ENCODE data around the gene NDFIP1. TPM values are rescaled to one million over a fixed set of nuclear protein-coding genes. Genes with fewer than 3 reads are reported as not detected.

The NDFIP1 gene
- total and polyA plus RNA-seq, 2 donors (not counting 1 experiment from before 2014, with no cell fraction given), result 55.8 to 67.4 TPM

- DNase-seq (ENCODE audit: low read depth in 2 of 2), result no peak
- H3K4me2 ChIP-seq (ENCODE audit: extremely low read depth, insufficient read depth, low read length), result no peak overlapping the region
- H2AFZ ChIP-seq (ENCODE audit: low read length), result no peak overlapping the region
- H3K9me3 ChIP-seq (ENCODE audit: control insufficient read depth, insufficient read depth, low read depth, low read length), result no peaks in the 10 kb centered on the region
- H3K27me3 ChIP-seq (ENCODE audit: control insufficient read depth, insufficient read depth, low read length), result peaks cover 10% of the 10 kb centered on the region
- no peak overlapping the region for H3K9ac ChIP-seq (ENCODE audit: insufficient read depth, low read length)
- H3K27ac ChIP-seq (ENCODE audit: insufficient read depth, low read length), result no peak overlapping the region
- H3K4me3 ChIP-seq (replicated peaks in 1 of 4; ENCODE audit: control extremely low read depth in 1 of 4, insufficient read depth in 1 of 4, low read depth in 3 of 4, low read length in 4 of 4), result no peak overlapping the region
- H4K20me1 ChIP-seq (ENCODE audit: control insufficient read depth, extremely low read depth, insufficient read depth, low read length), result no peaks in the 10 kb centered on the region
- TF ChIP-seq CTCF (conservative IDR thresholded peaks at IDR 0.05 in 1 of 2, IDR thresholded peaks at IDR 0.05 in 1 of 2; ENCODE audit: low read depth in 1 of 2, low read length in 2 of 2) (no peak), EZH2 (IDR thresholded peaks at IDR 0.05; ENCODE audit: low read length, missing control alignments) (no peak)
- H3K36me3 ChIP-seq (ENCODE audit: control insufficient read depth, insufficient read depth, low read length), result no peaks in the 10 kb centered on the region
- H3K4me1 ChIP-seq (ENCODE audit: control insufficient read depth, extremely low read depth, insufficient read depth, low read length), result no peaks in the 10 kb centered on the region
- no peaks in the 10 kb centered on the region for H3K79me2 ChIP-seq (ENCODE audit: control insufficient read depth, insufficient read depth, low read length)
These were observed 34.6 kb upstream of the NDFIP1 start for GRCh38 chr5:142074006-142074405.

GRCh38 chr5:142078221-142078620 lies 30.4 kb upstream of the NDFIP1 start:
- no peak overlapping the region for H3K27ac ChIP-seq (ENCODE audit: insufficient read depth, low read length)
- H3K4me2 ChIP-seq (ENCODE audit: extremely low read depth, insufficient read depth, low read length), result no peak overlapping the region
- no peak overlapping the region for H3K9ac ChIP-seq (ENCODE audit: insufficient read depth, low read length)
- no peak overlapping the region for H2AFZ ChIP-seq (ENCODE audit: low read length)
- TF ChIP-seq EZH2 (IDR thresholded peaks at IDR 0.05; ENCODE audit: low read length, missing control alignments), result no peak
- TF ChIP-seq CTCF (conservative IDR thresholded peaks at IDR 0.05 in 1 of 2, IDR thresholded peaks at IDR 0.05 in 1 of 2; ENCODE audit: low read depth in 1 of 2, low read length in 2 of 2), result no peak
- H3K79me2 ChIP-seq (ENCODE audit: control insufficient read depth, insufficient read depth, low read length), result no peaks in the 10 kb centered on the region
- H3K9me3 ChIP-seq (ENCODE audit: control insufficient read depth, insufficient read depth, low read depth, low read length), result no peaks in the 10 kb centered on the region
- no peaks in the 10 kb centered on the region for H4K20me1 ChIP-seq (ENCODE audit: control insufficient read depth, extremely low read depth, insufficient read depth, low read length)
- H3K36me3 ChIP-seq (ENCODE audit: control insufficient read depth, insufficient read depth, low read length), result no peaks in the 10 kb centered on the region
- no peak for DNase-seq (ENCODE audit: low read depth in 2 of 2)
- H3K4me3 ChIP-seq (replicated peaks in 1 of 4; ENCODE audit: control extremely low read depth in 1 of 4, insufficient read depth in 1 of 4, low read depth in 3 of 4, low read length in 4 of 4), result no peak overlapping the region
- peaks cover 10% of the 10 kb centered on the region for H3K27me3 ChIP-seq (ENCODE audit: control insufficient read depth, insufficient read depth, low read length)
- H3K4me1 ChIP-seq (ENCODE audit: control insufficient read depth, extremely low read depth, insufficient read depth, low read length), result no peaks in the 10 kb centered on the region

- no peak overlapping the region for H3K9ac ChIP-seq (ENCODE audit: insufficient read depth, low read length)
- H2AFZ ChIP-seq (ENCODE audit: low read length), result no peak overlapping the region
- no peak for DNase-seq (ENCODE audit: low read depth in 2 of 2)
- no peaks in the 10 kb centered on the region for H3K4me1 ChIP-seq (ENCODE audit: control insufficient read depth, extremely low read depth, insufficient read depth, low read length)
- H3K79me2 ChIP-seq (ENCODE audit: control insufficient read depth, insufficient read depth, low read length), result no peaks in the 10 kb centered on the region
- no peak overlapping the region for H3K4me3 ChIP-seq (replicated peaks in 1 of 4; ENCODE audit: control extremely low read depth in 1 of 4, insufficient read depth in 1 of 4, low read depth in 3 of 4, low read length in 4 of 4)
- no peaks in the 10 kb centered on the region for H3K9me3 ChIP-seq (ENCODE audit: control insufficient read depth, insufficient read depth, low read depth, low read length)
- no peak overlapping the region for H3K27ac ChIP-seq (ENCODE audit: insufficient read depth, low read length)
- no peaks in the 10 kb centered on the region for H4K20me1 ChIP-seq (ENCODE audit: control insufficient read depth, extremely low read depth, insufficient read depth, low read length)
- H3K4me2 ChIP-seq (ENCODE audit: extremely low read depth, insufficient read depth, low read length), result no peak overlapping the region
- TF ChIP-seq CTCF (conservative IDR thresholded peaks at IDR 0.05 in 1 of 2, IDR thresholded peaks at IDR 0.05 in 1 of 2; ENCODE audit: low read depth in 1 of 2, low read length in 2 of 2), result no peak
- no peak for TF ChIP-seq EZH2 (IDR thresholded peaks at IDR 0.05; ENCODE audit: low read length, missing control alignments)
- H3K27me3 ChIP-seq (ENCODE audit: control insufficient read depth, insufficient read depth, low read length), result peaks cover 13% of the 10 kb centered on the region
- no peaks in the 10 kb centered on the region for H3K36me3 ChIP-seq (ENCODE audit: control insufficient read depth, insufficient read depth, low read length)
These were observed 29.9 kb upstream of the NDFIP1 start for GRCh38 chr5:142078706-142079105.
